Measurements from ENCODE around the gene ADAM22.
"Not testable (repeated sequence)": the region's sequence is repeated elsewhere in the genome, so short reads cannot be mapped to it uniquely, and the experiment has no call there.

The ADAM22 gene, protein sequence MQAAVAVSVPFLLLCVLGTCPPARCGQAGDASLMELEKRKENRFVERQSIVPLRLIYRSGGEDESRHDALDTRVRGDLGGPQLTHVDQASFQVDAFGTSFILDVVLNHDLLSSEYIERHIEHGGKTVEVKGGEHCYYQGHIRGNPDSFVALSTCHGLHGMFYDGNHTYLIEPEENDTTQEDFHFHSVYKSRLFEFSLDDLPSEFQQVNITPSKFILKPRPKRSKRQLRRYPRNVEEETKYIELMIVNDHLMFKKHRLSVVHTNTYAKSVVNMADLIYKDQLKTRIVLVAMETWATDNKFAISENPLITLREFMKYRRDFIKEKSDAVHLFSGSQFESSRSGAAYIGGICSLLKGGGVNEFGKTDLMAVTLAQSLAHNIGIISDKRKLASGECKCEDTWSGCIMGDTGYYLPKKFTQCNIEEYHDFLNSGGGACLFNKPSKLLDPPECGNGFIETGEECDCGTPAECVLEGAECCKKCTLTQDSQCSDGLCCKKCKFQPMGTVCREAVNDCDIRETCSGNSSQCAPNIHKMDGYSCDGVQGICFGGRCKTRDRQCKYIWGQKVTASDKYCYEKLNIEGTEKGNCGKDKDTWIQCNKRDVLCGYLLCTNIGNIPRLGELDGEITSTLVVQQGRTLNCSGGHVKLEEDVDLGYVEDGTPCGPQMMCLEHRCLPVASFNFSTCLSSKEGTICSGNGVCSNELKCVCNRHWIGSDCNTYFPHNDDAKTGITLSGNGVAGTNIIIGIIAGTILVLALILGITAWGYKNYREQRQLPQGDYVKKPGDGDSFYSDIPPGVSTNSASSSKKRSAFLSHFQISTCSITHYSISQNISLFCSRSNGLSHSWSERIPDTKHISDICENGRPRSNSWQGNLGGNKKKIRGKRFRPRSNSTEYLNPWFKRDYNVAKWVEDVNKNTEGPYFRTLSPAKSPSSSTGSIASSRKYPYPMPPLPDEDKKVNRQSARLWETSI

GRCh38 chr7:87933953-87934698 is at the start of gene ADAM22:
TSS of gene ADAM22 (plus strand) at chr7:87934251. CDS start at chr7:87934466, 215 bp downstream.
- in situ Hi-C loops (cut with MboI; ENCODE audit: low sequenced_read_pairs): no loop called here

GRCh38 chr7:87885018-87885417 is 49.0 kb upstream of the ADAM22 start:
- in situ Hi-C loops (cut with MboI; ENCODE audit: low sequenced_read_pairs): no loop called here

DNA sequence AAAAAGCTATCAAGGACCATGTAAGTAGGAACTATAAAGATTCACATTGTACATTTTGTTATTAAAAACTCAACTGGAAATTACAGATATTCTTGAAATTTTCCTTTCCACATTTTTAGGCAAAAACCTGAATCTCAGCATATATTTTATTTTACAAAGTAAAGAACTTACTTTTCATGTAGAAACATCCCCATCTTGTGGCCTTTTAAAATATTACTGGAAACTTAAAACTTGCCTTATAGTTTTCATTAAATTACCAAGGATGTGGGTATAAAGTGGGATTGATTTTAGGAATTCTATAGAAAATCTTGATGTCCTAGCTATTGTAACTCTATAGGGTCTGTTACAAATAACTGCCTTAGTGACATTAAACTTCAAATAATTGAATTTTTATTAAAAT is 47.2 kb upstream of the ADAM22 start:
- in situ Hi-C loops (cut with MboI; ENCODE audit: low sequenced_read_pairs): no loop called here

- in situ Hi-C loops (cut with MboI; ENCODE audit: low sequenced_read_pairs): no loop called here
These were observed 38.7 kb upstream of the ADAM22 start for GRCh38 chr7:87895363-87895762.

DNA sequence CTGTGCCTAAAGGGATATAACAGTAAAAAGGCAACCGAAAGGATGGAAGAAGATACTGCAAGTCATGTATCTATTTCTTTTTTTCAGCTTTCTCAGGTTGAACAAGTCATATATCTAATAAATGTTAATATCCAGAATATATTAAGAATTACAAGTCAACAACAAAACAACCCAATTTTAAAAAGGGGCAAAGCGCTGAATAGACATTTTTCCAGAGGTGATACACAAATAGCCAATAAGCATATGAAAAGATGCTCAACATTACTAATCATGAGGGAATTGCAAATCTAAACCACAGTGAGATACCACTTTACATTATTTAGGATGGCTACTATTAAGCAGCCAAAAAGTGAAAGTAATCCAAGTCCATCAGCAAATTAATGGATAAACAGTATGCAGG is 34.8 kb upstream of the ADAM22 start:
- in situ Hi-C loops (cut with MboI; ENCODE audit: low sequenced_read_pairs): no loop called here

- in situ Hi-C loops (cut with MboI; ENCODE audit: low sequenced_read_pairs): not testable (repeated sequence)
These were observed 26.7 kb upstream of the ADAM22 start for GRCh38 chr7:87907136-87907906.

DNA sequence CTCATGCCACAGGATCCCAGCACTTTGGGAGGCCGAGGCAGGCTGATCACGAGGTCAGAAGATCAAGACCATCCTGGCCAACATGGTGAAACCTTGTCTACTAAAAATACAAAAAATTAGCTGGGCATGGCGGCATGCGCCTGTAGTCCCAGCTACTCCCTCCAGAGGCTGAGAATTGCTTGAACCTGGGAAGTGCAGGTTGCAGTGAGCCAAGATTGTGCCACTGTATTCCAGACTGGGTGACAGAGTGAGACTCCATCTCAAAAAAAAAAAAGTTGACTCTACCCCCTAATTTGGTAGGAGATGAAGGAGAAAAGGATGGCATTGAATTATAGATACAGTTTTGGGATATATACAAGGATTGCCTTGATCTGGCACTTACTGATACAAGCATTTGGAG is 25.2 kb upstream of the ADAM22 start:
- in situ Hi-C loops (cut with MboI; ENCODE audit: low sequenced_read_pairs): not testable (repeated sequence)

DNA sequence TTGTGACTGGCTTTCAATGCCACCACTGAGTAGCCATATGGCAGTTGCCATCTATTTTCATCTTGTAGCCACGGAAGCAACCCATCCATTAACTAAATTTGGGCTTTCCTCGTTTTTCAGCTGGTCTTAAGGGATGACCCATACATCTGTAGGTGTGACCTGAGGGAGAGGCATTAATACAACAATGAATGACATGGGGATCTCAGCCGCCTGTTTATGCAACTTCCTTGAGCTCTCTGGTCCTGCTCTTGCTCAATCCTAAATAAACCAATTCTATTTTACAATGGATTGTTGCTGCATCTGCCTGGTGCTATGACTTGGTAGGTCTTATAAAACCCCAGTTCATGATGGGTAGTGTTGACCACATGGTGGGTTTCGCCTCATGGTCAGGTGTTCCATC is 21.9 kb upstream of the ADAM22 start:
- in situ Hi-C loops (cut with MboI; ENCODE audit: low sequenced_read_pairs): no loop called here

DNA sequence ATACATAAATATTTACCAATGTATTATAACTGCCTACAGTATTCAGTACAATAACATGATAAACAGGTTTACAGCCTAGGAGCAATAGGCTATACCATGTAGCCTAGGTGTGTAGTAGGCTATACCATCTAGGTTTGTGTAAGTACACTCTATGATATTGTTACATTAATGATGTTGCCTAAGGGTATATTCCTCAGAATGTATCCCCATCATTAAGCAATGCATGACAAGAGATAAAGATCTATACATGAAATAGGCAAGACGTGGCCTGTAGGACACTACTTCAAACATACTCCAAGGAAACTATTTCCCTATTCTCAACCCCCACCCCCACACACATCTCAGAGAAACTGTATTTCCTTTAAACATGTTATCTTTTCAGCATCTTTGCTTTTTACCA is 15.3 kb upstream of the ADAM22 start:
- in situ Hi-C loops (cut with MboI; ENCODE audit: low sequenced_read_pairs): no loop called here

- in situ Hi-C loops (cut with MboI; ENCODE audit: low sequenced_read_pairs): no loop called here
These were observed 14.2 kb upstream of the ADAM22 start for GRCh38 chr7:87919875-87920274.

- in situ Hi-C loops (cut with MboI; ENCODE audit: low sequenced_read_pairs): no loop called here
These were observed 13.5 kb upstream of the ADAM22 start for GRCh38 chr7:87920578-87920977.

- in situ Hi-C loops (cut with MboI; ENCODE audit: low sequenced_read_pairs): not testable (repeated sequence)
These were observed 11.2 kb upstream of the ADAM22 start for GRCh38 chr7:87922759-87923395.

- in situ Hi-C loops (cut with MboI; ENCODE audit: low sequenced_read_pairs): no loop called here
These were observed 7.2 kb upstream of the ADAM22 start for GRCh38 chr7:87926581-87927461.

- in situ Hi-C loops (cut with MboI; ENCODE audit: low sequenced_read_pairs): no loop called here
These were observed 472 bp upstream of the ADAM22 start for GRCh38 chr7:87933605-87933952.

DNA sequence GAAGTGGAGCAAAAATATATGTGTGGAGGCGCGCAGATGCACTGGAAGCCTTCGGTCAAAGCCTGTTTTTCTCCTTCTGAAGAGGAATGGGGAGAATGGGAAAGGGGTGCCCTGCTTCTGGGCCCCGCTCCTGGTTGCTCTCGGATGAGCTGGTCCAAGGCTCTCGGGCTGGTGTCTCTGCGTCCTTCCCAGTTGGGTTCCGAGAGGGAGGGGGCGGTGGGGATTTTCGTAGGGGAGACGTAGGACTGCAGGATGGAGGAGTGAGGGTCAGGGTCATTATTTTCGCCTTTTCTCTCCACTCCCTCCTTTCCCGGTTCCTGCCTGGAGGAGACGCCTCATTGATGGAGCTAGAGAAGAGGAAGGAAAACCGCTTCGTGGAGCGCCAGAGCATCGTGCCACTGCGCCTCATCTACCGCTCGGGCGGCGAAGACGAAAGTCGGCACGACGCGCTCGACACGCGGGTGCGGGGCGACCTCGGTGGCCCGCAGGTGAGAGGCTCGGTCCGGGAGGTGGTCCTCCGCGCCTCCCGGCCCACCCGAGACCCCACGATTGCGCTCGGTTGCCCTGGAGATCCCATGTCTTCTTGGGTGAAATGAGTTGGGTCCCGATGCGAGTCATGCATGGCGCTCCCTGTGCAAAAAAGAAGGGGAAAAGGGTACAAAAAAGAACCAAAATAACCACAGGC is 790 bp downstream of the ADAM22 start:
- in situ Hi-C loops (cut with MboI; ENCODE audit: low sequenced_read_pairs): no loop called here

GRCh38 chr7:87935384-87935706 is 1.3 kb downstream of the ADAM22 start:
- in situ Hi-C loops (cut with MboI; ENCODE audit: low sequenced_read_pairs): no loop called here

GRCh38 chr7:87941138-87941537 is 7.1 kb downstream of the ADAM22 start:
- in situ Hi-C loops (cut with MboI; ENCODE audit: low sequenced_read_pairs): no loop called here

- in situ Hi-C loops (cut with MboI; ENCODE audit: low sequenced_read_pairs): no loop called here
These were observed 10.5 kb downstream of the ADAM22 start for GRCh38 chr7:87944547-87944946.

DNA sequence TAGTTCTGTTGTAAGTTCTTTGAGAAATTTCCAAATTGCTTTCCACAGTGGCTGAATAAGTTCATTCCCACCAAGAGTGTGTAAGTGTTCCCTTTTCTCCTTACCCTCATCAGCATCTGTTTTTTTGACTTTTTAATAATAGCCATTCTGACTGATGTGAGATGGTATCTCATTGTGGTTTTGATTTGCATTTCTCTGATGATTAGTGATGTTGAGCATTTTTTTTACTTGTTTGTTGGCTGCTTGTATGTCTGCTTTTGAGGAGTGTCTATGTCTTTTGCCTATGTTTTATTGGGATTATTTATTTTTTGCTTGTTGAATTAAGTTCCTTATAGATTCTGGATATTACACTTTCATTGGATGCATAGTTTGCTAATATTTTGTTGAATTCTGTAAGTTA is 11.9 kb downstream of the ADAM22 start:
- in situ Hi-C loops (cut with MboI; ENCODE audit: low sequenced_read_pairs): not testable (repeated sequence)

Measured in hTERT RPE-1 (cell line).